Measurements from ENCODE around the gene THPO.

The THPO gene

GRCh38 chr3:184361932-184362667, 15.9 kb downstream of the THPO start:
- peak; percentile 70 for DNase-seq

DNA sequence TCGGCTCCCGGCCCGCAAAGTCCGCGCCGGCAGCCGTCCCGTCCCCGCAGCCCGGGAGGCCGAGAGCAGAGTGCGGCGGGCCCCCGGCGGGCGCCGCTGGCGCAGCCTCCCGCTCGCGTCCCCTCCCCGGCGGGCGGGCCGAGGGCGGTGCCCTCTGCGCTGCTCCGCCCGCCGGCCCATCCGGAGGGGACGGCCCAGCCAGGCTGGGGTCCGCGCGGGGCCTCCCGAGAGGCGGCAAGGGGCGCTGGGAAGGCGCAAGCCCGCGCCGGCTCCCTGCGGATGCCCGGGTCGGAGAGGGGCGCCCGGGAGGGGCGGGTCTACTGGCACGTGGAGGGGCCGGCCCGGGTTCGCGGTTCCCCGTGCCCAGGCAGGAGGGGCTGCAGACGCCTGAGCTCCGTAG, 16.5 kb downstream of the THPO start, which contains the start of the genes CLCN2 and POLR2H:
Gene CLCN2 (minus strand): TSS at position 74 of the 400 bp plus-strand sequence. CDS start 126 bp downstream, outside the sequence.
Gene POLR2H (plus strand): TSS at position 179 of the 400 bp plus-strand sequence. CDS start 1,783 bp downstream, outside the sequence.
- peak; percentile 61 for DNase-seq

- no peak for DNase-seq
These were observed 17.0 kb downstream of the THPO start for GRCh38 chr3:184360929-184361531.

DNA sequence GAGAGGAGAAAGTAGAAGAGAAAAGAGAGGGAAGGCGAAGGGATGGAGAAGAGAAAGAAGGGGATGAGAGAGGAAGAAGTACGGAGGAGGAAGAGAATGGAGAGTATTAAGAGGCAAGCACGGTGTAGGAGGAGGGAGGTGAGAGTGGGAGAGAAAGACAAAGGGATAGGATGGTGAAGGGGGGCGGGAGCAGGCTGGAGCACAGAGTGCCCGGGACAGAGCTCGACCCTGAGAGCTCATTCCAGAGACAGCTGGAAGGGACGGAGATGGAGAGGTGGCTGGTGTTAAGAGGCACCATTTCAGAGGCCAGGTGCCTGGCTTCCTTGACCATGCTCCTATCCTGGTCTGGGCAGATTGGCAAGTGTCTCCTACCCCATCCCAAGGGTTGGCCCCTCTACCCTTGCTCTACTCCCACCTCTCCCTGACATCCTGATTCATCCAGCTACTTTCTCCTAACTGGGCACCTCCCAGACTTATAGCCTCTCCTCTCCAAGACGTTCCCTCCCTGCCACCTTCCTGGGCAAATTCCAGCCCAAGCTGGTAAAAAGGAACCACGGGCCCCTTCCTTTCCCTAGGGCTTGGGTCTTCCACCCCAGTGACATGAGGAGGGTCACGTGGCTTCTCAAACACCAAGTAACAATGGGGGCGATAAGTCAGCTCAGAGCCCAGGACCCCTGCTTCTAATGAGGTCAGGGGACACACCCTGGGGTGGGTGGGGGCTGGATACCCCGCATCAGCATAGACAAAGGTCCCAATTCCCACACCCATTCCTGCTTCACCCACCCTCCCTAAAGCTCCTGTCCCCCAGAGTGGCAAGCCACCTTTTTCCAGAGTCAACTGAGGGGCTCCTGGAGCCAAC, 17.7 kb downstream of the THPO start:
- DNase-seq = no peak

DNA sequence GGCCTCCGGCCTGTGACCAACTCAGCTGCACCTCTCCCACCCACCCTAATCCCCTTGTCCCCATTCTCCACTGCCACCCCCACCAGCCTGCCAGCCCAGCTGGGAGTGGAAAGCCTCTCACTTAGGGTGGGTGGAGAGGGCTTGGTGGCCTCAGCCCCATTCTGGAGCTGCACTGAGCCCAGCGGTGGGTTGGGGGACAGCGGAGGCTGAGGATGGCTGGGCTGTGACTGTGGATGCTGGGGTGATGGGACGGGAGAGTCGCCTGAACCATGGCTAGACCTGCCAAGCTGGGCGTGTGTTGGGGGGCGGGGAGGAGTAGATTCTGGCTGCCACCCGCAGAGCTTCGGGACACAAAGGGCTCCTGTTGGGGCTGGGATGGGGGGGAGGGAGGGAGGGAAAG, 18.4 kb downstream of the THPO start:
- DNase-seq = no peak

GRCh38 chr3:184358921-184359350, 19.1 kb downstream of the THPO start:
- DNase-seq = no peak

DNA sequence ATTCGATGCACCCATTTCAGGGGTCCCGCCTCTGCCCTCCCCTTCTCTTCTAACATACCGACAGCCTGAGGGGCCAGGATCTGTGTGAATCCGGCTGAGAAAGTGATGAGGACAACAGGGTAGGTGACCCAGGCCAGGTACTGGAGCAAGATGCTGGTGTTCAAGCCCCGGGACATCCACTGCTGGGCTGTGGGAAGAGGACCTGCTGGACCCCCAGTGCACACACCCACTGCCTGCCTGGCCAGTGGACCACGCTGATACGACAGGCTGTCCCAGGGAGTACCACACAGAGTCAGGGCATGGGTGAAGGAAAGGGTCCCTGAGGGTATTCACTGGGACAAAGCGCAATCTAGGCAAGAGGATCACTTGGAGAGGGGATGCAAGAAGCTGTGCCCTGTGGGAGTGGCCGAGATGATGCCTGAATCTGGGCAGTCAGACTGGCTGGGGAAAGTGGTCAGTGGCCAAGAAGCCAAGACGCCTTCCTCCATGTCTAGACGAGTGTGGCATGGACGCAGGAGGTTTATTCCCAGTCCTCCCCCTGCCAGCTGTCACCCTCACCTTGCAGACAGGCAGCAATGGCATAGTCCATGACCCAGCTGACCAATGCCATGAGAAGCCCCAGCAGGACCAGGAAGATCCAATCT, 19.8 kb downstream of the THPO start:
- DNase-seq = no peak

DNA sequence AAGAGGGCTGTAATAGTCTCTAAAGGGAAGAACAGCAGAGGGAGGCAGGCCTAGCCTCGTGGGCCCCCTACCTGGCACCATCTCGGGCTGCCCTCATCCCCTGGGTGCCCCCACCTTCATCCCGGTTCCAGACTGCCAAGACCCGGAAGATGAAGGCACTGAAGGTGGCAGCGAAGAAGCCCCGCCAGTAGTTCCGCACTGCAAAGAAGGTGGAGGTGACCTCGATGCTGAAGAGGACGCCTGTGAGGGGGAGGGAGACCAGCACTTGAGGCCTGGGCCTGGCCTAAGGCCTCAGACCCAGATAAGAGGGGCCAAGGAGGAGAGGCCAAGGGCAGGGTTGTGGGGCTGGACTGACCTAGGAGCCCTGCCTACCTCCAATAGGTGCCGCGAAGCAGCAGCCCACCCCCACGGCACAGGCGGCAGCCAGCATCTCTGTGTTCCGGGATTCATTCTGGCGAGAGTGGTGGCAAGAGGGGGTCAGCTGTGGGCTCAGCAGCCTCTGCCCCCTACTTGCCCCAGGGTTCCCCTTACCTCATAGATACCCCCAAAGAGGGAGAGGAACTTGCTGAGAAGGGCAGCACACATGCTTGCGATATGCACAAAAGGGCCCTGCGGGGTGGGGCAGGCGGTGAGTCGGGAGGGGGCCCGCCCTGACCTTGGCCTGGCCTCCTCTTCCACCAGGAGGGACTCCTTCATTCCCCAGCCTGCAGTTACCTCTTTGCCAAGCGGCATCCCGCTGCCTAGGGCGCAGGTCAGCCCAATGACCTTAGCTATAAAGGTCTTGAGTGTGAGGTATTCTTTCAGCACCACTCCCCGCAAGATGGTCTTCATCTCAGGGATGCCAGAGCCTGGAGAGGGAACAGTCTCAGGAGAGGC, 20.5 kb downstream of the THPO start:
- no peak for DNase-seq

GRCh38 chr3:184355261-184356040, 22.6 kb downstream of the THPO start:
- no peak for DNase-seq

GRCh38 chr3:184354754-184355153, 23.3 kb downstream of the THPO start:
- DNase-seq = no peak

DNA sequence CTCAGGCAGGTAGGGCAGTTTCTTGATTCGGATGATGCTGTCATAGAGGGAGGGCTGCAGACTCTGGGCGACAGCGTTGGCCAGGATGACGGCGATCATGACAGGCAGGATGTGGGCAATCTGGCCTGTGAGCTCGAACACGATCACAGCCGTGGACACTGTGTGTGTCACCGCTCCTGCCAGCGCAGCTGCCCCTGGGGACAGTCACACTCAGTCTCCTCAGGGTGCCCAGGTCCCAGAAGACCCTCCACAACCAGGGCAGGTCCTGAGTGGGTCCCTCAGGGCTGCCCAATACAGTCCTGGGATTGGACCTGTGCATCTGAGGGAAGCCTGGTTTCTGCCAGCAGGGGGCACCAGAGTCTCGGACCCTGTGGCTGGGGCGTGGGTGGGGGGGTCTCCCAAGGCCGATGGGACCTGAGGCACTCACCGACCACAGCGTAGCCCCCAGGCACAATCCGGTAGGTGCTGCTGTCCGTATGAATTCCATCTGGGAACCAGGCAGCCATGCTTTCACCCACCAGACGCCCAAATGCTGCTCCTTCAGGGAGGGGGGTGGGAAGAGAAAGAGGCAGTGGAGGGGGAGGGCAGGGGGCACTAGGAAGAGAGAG, 23.8 kb downstream of the THPO start:
- DNase-seq = peak; percentile 85

DNA sequence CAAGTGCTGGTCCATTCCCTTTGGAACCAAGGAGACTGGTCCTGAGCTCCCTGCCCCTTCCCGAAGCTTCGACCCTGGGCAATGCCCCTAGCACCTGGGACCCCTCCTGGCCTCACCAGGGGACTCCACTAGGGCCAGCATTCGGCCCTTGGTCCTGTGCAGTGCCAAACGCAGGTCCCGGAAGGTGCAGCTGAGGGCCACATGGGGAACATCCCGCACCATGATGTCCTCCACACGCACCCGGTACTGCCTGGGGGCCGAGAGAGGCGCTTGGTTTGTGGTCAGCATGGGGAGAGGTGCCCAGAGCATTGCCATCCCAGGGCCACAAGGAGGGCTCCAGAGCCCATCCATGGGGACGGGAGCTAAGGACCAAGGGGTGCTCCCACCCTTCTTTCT, 24.5 kb downstream of the THPO start:
- no peak for DNase-seq

DNA sequence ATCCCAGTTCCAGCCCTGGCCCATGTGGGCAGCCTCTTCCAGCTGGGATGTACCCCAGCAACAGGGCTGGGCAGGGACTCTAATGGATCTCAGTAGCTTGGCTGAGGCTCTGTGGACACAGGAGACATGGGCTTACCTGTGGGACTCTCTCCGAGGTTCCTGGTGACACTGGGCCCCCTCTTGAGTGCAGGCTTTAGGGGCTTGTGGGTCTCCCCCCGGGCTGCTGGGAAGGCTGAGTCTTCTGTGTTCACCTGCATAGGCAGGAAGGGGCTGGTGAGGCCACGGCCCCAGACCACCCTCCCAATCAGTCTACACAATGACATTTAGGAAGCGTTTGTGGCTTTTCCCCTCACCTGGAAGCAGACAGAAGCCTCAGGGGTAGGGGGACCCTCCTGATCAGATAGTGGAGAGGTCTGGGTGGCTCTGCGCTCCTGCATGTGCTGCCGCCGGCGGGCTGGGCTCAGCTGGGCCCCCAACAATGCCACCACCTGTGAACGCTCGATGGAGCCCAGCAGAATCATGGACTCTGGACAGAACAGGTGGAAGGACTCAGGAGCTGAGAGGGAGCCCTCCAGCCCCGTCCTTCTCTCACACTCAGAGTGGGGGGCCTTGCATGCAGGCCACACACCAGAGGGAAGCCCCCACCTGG, 25.0 kb downstream of the THPO start:
- DNase-seq = no peak

GRCh38 chr3:184352149-184352785, 25.7 kb downstream of the THPO start:
- no peak for DNase-seq

GRCh38 chr3:184351511-184352148, 26.4 kb downstream of the THPO start:
- no peak for DNase-seq

GRCh38 chr3:184350618-184351017, 27.4 kb downstream of the THPO start:
- DNase-seq = no peak

DNA sequence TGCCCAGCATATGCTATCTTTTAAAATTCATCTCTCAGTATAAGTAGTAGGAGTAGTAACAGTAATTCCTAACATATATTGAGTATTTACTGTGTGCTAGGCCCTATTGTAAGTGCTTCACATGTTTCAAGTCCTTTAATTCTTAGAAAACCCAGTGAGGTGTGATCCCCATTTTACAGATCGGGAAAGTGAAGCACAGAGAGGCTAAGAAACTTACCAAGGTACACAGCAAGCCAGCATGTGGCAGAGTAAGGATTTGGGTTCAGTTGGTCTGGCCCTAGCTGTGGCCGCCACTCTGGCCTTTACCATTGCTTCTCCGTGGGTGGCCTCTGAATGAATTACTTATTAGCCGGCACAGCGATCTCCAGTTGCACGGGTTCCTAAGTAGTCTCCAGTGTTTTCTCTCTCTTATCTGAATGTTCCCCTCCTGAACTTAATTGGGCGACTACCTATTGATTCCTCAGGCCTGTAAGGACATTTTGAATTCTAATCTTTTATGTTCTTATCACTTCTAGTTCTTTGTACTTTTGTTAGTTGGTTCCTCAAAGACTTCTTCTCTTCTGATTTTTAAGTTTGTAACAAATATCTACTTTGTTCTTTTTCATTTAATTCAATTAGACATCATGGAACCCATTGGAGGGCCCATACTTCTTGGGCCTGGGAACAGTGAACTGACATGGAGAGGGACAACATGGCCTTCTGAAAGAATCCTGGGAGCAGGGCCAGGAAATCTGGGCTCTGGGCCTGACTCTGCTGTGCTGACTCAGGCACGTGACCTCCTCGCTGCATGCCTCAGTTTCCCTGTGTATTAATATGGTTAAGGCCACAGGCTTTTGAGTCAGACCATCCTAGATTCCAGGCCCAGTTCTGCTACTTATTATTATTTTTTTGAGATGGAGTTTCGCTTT, 28.2 kb downstream of the THPO start:
- DNase-seq = no peak

GRCh38 chr3:184348057-184348382, 30.0 kb downstream of the THPO start:
- DNase-seq = no peak
